Peyer's patch (tissue), 4 donors: Measurements from ENCODE around the gene AARS2. TPM values are rescaled to one million over a fixed set of nuclear protein-coding genes. Genes with fewer than 3 reads are reported as not detected.
A peak's percentile ranks its signal among the peaks of the same experiment; 100 is the strongest.

Source experiments
- DNase-seq, 3 donors: peaks; one replicate each; pipeline ENCODE4 v3.0.0-alpha.2; 2017 to 2019
- H3K27ac ChIP-seq, 4 donors: fragments of 200-600 bp; sonication (generic); one replicate each; pipeline ENCODE4 v1.5.1; 2016 to 2019
- H3K27me3 ChIP-seq, 2 donors: fragments of 200-600 bp; sonication (generic); one replicate each; pipeline ENCODE4 v1.5.1; 2019
- H3K36me3 ChIP-seq, 3 donors: fragments of 200-600 bp; sonication (generic); one replicate each; pipeline ENCODE4 v1.5.1; 2016 to 2019
- H3K4me1 ChIP-seq, 4 donors: fragments of 200-600 bp; sonication (generic); one replicate each; pipeline ENCODE4 v1.5.1; 2016 to 2019
- H3K4me3 ChIP-seq, 4 donors: fragments of 200-600 bp; sonication (generic); 1 replicate in 3 of 4; 2 replicates in 1 of 4; pipeline ENCODE4 v1.5.1; 2016 to 2019; ENCODE audit warnings: mild to moderate bottlenecking in 1 of 4
- H3K9me3 ChIP-seq, 4 donors: fragments of 200-600 bp; sonication (generic); one replicate each; pipeline ENCODE4 v1.5.1; 2016 to 2019; ENCODE audit warnings: mild to moderate bottlenecking in 1 of 4
- POLR2A ChIP-seq, 2 donors: fragments of 450-650 bp; IDR thresholded peaks; one replicate each; pipeline ENCODE4 v1.5.1; 2017; ENCODE audit warnings: antibody characterized with exemption in 2 of 2, mild to moderate bottlenecking in 2 of 2, moderate library complexity in 2 of 2
- total RNA-seq, 4 donors: library from RNA; depleted of rRNA; stranded (reverse); fragments of >200 nt; gene quantifications; one replicate each; pipeline ENCODE4 v1.1.0, GENCODE V29; 2016
- TF ChIP-seq, protein P1 (sequence below), 6 experiments: fragments of 450-650 bp in 4 of 6; fragments of 200-600 bp in 2 of 6; sonication (generic) in 1 of 6; IDR thresholded peaks; one replicate each; pipeline ENCODE4 v1.5.1; 2017 to 2019; ENCODE audit warnings: antibody characterized with exemption in 6 of 6, mild to moderate bottlenecking in 3 of 6, moderate library complexity in 1 of 6

Gene AARS2
- total RNA-seq, 4 donors from 2014 or later: 31.5 to 54.7 (median 37.6) TPM

DNA sequence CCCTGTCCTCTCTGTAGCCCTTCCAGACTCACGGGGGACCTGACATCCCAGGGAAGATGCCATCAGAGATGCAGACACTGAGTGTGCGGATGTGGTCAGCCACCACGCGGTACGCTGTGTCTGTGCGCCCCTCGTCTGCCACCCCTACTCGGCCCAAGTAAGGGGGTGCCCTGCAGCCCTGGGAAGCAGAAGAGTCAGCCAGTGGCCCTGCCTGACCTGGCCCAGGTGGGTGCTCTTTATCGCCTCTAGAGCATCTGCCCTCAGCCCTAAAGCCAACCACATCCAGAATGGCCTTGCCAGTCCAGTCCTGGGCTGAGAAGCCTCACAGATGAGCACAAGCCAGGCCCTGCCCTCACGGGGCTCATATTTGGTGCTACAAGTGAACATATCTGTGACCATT lies 5.9 kb downstream of the AARS2 start:
- Histone ChIP-seq H3K27me3 (no peaks in the 10 kb centered on the region), H3K9me3 (no peaks in the 10 kb centered on the region), H3K27ac (no peak overlapping the region), H3K4me3 (no peak overlapping the region), H3K4me1 (peaks cover 0 to 27% (median 0%) of the 10 kb centered on the region in 4 donors), H3K36me3 (peaks cover 0 to 92% (median 0%) of the 10 kb centered on the region in 3 donors)
- DNase-seq: no peak
- TF ChIP-seq, protein P1, sequence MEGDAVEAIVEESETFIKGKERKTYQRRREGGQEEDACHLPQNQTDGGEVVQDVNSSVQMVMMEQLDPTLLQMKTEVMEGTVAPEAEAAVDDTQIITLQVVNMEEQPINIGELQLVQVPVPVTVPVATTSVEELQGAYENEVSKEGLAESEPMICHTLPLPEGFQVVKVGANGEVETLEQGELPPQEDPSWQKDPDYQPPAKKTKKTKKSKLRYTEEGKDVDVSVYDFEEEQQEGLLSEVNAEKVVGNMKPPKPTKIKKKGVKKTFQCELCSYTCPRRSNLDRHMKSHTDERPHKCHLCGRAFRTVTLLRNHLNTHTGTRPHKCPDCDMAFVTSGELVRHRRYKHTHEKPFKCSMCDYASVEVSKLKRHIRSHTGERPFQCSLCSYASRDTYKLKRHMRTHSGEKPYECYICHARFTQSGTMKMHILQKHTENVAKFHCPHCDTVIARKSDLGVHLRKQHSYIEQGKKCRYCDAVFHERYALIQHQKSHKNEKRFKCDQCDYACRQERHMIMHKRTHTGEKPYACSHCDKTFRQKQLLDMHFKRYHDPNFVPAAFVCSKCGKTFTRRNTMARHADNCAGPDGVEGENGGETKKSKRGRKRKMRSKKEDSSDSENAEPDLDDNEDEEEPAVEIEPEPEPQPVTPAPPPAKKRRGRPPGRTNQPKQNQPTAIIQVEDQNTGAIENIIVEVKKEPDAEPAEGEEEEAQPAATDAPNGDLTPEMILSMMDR (IDR thresholded peaks at IDR 0.05): no peak
- no peak for TF ChIP-seq POLR2A (IDR thresholded peaks at IDR 0.05)

DNA sequence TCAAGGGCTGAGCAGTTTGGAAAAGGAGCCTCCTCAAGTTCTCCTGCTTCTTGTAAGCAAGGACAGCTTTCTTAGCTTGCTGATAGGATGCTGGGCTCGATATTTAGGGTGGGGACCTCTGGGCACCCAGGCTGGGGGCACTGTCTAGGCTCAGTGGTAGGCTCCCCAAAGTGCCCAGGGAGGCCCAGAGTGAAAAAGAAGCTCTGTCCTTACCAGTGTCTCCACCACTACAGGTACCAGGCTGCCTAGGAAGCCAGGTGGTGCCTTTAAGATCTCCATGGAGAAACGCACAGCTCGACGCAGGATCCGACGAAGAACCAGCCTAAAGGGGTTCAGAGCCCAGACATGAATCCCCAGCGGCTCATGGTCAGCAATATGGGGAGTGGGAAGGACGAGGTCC lies 6.4 kb downstream of the AARS2 start:
- Histone ChIP-seq H3K27me3 (no peaks in the 10 kb centered on the region), H3K4me1 (peaks cover 0 to 22% (median 0%) of the 10 kb centered on the region in 4 donors), H3K27ac (no peak overlapping the region), H3K36me3 (peaks cover 0 to 96% (median 0%) of the 10 kb centered on the region in 3 donors), H3K9me3 (no peaks in the 10 kb centered on the region), H3K4me3 (no peak overlapping the region)
- DNase-seq: no peak
- TF ChIP-seq POLR2A (IDR thresholded peaks at IDR 0.05): no peak
- TF ChIP-seq, protein P1 (IDR thresholded peaks at IDR 0.05): no peak

DNA sequence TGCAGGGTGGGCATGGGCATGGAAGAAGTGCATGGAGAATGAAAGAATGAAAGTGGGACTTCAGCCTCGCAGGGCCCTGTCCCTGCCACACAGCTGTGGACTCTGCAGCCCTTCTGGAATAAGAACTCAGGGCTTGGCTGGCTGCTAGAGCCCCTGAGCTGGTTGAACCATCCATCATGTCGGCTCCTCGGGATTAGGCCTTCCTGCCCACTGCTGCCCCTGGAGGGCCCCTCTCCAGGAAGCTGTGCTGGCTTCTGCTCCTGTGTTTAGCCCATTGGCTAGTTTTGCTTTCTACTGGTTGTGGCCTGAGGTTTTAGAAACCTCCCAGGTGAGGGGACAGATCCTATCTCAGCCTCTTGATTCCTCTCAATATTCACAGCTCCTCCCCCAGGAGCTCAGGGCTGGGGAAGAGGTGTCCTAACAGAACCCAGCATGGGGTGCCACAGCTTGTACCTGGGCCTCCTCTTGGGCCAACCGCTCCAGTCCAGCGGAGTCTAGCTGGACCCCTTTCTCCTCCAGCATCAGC lies 7.9 kb downstream of the AARS2 start:
- DNase-seq: no peak
- H3K27ac ChIP-seq: no peak overlapping the region
- no peak overlapping the region for H3K4me3 ChIP-seq
- no peaks in the 10 kb centered on the region for H3K9me3 ChIP-seq
- H3K27me3 ChIP-seq: no peaks in the 10 kb centered on the region
- H3K4me1 ChIP-seq: peaks cover 0 to 8% (median 0%) of the 10 kb centered on the region in 4 donors
- no peak for TF ChIP-seq POLR2A (IDR thresholded peaks at IDR 0.05)
- TF ChIP-seq, protein P1 (IDR thresholded peaks at IDR 0.05): no peak
- peaks cover 0 to 96% (median 0%) of the 10 kb centered on the region in 3 donors for H3K36me3 ChIP-seq

DNA sequence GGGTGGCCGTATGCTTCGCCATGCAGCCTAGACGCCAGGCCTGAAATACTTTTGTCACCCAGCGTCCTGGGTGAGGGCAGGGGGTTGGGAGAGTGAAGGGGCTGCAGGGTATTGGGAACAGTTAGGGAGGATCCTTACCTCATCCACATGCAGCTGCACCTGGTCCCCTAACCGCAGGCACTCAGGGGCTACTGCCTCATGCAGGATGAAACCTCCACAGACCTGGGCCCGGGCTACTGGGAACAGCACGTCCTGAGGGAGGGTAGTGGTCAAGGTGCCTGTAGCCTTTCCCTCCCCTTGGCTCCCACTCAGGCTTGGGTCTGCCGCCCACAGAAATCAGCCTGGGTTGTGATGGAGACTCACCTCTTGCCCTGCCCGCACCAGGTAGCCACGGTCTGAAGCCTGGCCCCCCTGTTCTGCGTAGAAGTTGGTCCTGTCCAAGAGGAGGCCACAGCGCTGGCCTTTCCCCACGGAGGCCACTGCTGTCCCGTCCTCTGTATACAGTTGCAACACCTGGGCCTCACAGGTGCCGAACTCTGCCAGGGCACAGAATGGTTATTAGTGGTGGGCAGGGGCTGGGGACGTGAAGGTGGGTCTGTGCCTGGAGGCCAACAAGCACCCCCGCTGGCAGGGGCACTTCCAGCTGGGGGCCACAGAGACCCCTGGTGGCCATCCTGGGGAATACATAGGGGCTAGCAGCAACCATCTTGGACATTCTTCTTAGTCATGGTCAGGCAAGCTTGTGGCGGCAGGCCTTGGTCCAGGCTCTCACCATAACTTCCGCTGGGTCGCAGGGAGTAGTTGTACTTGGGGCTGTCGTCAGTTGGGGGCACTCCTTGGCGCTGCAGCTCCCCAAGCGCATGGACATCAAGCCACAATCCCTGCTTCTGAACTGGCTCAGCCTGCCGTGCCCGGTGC lies 8.6 kb downstream of the AARS2 start:
- H3K27ac ChIP-seq: no peak overlapping the region
- DNase-seq: peak in 2 of 3 donors; percentile 23 to 54
- H3K36me3 ChIP-seq: peaks cover 0 to 90% (median 0%) of the 10 kb centered on the region in 3 donors

DNA sequence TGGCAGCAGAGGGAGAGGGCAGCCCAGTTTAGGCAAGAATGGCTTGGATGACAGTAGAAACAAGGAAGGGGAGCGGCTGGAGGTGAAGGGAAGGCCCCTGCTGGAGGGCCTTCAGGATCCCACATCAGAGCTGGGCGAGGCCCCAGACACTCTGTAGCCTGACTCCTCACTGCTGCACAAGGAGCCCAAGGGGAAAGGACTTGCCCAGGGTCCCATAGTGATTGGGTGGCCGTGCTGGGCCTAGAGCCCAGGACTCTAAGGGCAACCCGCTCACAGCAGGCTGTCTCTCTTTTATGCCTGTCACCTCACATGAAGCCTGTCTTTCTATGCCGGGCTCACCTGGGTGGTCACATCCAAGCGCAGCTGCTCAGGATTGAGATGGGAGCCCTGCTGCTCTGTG lies 9.3 kb downstream of the AARS2 start:
- no peaks in the 10 kb centered on the region for H3K9me3 ChIP-seq
- H3K4me1 ChIP-seq: no peaks in the 10 kb centered on the region
- H3K27ac ChIP-seq: no peak overlapping the region
- TF ChIP-seq, protein P1 (IDR thresholded peaks at IDR 0.05): no peak
- no peak for TF ChIP-seq POLR2A (IDR thresholded peaks at IDR 0.05)
- no peaks in the 10 kb centered on the region for H3K27me3 ChIP-seq
- H3K4me3 ChIP-seq: no peak overlapping the region
- peaks cover 0 to 86% (median 0%) of the 10 kb centered on the region in 3 donors for H3K36me3 ChIP-seq
- no peak for DNase-seq

More for the DNA sequence above, 8.6 kb downstream of the AARS2 start:
- Histone ChIP-seq H3K4me3 (no peak overlapping the region), H3K27me3 (no peaks in the 10 kb centered on the region), H3K9me3 (no peaks in the 10 kb centered on the region), H3K4me1 (peaks cover 0 to 5% (median 0%) of the 10 kb centered on the region in 4 donors)
- no peak for TF ChIP-seq POLR2A (IDR thresholded peaks at IDR 0.05)
- TF ChIP-seq, protein P1 (IDR thresholded peaks at IDR 0.05): peak; percentile 40 to 73 (median 59)
